Vagina (tissue), 2 donors: ENCODE results near the gene IGFBP1.

ENCODE experiments used
- CTCF ChIP-seq, 3 experiments: fragments of 450-650 bp in 2 of 3; fragments of 200-600 bp in 1 of 3; sonication (generic) in 1 of 3; IDR thresholded peaks; one replicate each; pipeline ENCODE4 v1.5.1; 2017 to 2019; ENCODE audit warnings: antibody characterized with exemption in 3 of 3, mild to moderate bottlenecking in 2 of 3, moderate library complexity in 2 of 3
- POLR2AphosphoS5 ChIP-seq, 2 donors: sonication (generic); formaldehyde crosslinking; IDR thresholded peaks; one replicate each; pipeline ENCODE4 v1.9.0; 2017; ENCODE audit warnings: antibody characterized with exemption in 2 of 2, mild to moderate bottlenecking in 2 of 2, low read depth in 1 of 2; ENCODE audit not compliant: insufficient read depth in 1 of 2

GRCh38 chr7:45892407-45893035, 4.2 kb downstream of the IGFBP1 start:
- no peak for TF ChIP-seq CTCF (IDR thresholded peaks at IDR 0.05)
- no peak for TF ChIP-seq POLR2AphosphoS5 (IDR thresholded peaks at IDR 0.05; ENCODE audit: insufficient read depth in 1 of 2, low read depth in 1 of 2)
